ENCODE data around the gene CYTH2.

- no peak for TF ChIP-seq CTCF (IDR thresholded peaks at IDR 0.05; ENCODE audit: low read depth, low read length)
- TF ChIP-seq POLR2A (IDR thresholded peaks at IDR 0.05; ENCODE audit: extremely low read depth, insufficient read length) = no peak
- TF ChIP-seq MAX (IDR thresholded peaks at IDR 0.05; ENCODE audit: low read depth, low read length) = no peak
Observed at GRCh38 chr19:48441360-48442050, 27.7 kb upstream of the CYTH2 start.
